ENCODE data around the gene ARHGAP30.
"Not testable (repeated sequence)": the region's sequence is repeated elsewhere in the genome, so short reads cannot be mapped to it uniquely, and the experiment has no call there.

The ARHGAP30 gene

GRCh38 chr1:161073474-161074121 is 3.9 kb upstream of the ARHGAP30 start:
- no peak for DNase-seq

- no peak for DNase-seq
Observed at GRCh38 chr1:161072751-161073449, 3.2 kb upstream of the ARHGAP30 start.

DNA sequence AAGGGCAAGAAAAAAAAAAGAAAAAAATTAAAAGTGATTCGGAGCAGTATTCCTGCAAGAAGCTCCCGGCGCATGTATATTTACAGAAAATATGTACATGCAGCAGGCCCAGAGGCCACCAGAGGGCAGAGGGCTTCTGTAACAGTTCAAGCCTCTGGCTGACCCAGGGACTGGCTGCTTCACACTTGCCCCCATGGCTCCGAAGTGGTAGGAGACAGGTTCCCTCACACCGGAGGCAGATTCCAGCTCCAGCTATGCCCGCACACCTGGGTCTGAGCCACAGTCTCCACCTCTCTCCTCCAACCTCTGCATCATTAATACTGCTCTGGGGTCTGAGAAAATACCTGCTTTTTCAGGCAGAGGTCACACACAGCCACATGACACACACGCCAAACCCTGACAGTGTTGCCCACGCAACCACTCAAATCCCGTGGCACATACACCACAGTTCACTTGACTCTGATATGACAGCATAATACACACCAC is 2.2 kb upstream of the ARHGAP30 start:
- DNase-seq = peak in 8 of 56 donors; percentile 2 to 24 (median 8)

DNA sequence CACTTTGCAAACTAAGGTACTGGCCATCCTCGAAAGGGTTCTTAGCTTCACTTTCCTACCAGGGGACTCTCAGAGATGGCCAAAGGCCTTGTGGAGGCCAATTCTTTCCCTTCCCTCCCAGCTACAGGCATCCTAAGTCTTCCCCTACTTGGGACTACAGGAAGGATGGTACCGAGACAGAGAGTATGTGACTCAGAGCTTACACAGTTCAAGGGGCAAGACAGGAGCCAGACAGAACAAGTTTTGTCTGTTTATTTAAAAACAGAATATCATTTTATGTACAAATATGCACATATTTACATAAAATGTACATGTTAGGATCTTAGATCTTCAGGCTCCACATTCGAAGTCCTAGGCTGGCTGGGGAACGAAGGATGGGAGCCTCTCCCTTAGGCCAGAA is 1.1 kb upstream of the ARHGAP30 start:
- DNase-seq = no peak

DNA sequence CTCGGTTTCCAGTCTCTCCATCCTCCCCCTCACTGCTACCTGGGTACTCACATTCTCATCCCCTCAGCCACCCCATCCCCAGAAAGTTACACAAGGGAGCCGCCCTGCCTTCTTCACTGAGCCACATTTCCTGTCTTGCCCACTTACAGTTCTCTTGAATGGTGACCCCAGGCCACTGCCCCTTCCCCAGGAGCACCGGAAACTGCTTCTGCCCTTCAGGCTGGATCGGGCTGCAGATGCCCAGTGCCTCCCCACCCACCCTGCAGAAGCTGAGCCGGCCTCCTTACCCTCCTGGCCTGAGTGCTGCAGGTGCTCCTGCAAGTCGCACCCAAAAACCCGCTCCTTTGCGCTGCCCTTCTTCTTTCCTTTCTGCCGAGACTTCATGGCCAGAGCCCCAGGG is 450 bp downstream of the ARHGAP30 start:
- DNase-seq = no peak

GRCh38 chr1:161068306-161069234 is 1.1 kb downstream of the ARHGAP30 start:
- peak in 27 of 56 donors; percentile 2 to 52 (median 12) for DNase-seq

DNA sequence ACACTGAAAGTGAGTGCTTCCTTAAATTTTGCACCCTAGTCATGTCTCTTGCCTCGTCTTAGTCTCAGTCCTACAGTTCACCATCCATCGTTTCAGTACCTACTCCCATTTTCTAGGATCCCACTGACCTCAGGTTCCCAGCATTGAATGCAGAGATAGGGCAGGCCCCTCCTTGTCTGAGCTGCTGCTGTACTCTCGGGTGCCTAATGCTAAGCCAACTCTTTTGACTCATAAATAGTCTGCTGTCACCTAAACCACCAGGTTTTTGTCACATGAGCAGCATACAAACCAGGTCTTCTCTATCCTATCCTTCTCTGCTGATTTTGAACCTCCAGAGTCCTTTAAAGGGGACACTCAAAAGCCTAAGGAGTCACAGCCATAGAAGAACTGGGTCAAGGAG is 3.0 kb downstream of the ARHGAP30 start:
- no peak for DNase-seq

DNA sequence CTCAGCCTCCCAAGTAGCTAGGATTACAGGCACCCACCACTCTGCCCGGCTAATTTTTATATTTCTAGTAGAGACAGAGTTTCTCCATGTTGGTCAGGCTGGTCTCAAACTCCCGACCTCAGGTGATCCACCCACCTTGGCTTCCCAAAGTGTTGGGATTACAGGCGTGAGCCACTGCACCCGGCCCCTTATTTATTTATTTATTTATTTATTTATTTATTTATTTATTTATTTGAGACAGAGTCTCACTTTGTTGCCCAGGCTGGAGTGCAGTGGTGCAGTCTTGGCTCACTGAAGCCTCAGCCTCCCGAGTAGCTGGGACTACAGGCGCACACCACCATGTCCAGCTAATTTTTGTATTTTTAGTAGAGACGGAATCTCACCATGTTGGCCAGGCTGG is 4.0 kb downstream of the ARHGAP30 start:
- DNase-seq = not testable (repeated sequence)

- not testable (repeated sequence) for DNase-seq
Observed at GRCh38 chr1:161063936-161064335, 5.8 kb downstream of the ARHGAP30 start.

DNA sequence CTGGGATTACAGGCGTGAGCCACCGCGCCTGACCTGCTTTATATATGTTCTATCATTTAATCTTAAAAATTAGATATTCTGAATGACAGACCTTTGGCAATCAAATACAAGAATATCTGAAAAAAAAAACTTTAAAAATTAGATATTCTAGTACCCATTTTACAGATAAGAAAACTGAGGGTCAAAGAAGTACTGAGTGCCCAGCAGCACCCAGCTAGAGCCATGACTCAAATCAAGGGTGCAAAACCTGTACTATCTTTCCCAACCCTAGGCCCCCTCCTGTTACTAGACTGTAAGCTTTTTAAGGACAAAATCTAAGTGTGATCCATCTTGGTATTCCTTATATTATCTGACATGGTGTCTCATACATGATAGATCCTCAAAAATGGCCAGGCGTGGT is 8.3 kb downstream of the ARHGAP30 start:
- DNase-seq = no peak

GRCh38 chr1:161059293-161059692 is 10.4 kb downstream of the ARHGAP30 start:
- no peak for DNase-seq

DNA sequence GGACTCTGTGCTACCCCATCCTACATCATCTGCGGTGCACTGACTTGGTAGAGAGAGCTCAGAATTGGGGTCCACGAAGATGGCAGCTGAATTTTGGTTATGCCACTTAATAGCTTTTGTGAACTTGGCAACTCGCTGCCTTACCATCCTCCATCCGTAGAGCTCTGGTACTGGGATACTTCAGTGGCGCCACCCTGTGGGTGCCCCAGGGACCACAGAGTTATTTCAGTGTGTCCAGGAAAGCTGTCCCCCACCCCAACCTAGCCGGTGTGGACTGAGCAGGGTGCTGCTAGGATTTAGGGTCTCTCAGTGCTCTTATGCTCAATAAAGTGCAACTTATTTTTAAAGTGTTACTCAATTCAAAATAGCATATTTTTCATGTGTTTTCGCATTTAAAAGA is 14.9 kb downstream of the ARHGAP30 start:
- DNase-seq = no peak

GRCh38 chr1:161054232-161054631 is 15.5 kb downstream of the ARHGAP30 start:
- no peak for DNase-seq

DNA sequence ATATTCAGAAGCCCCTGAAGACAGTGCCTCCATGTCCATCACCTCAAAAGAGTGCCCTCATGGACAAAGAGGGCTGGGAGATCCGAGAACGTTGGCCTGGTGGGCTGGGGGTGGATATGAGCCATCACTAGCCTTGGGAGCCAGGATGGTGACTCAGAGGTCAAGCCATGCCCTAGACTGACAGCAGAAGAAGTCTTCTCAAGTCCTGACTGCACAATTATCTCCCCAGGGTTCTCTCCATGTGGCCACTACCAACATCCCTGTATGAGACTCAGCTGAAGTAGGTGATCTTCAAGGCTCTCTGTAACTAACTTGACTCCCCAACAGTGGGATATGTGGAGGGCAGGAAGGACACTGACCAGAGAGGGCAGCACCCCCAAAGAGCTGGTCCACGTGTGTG is 16.8 kb downstream of the ARHGAP30 start:
- DNase-seq = no peak

- DNase-seq = no peak
Observed at GRCh38 chr1:161051219-161051618, 18.5 kb downstream of the ARHGAP30 start.

- no peak for DNase-seq
Observed at GRCh38 chr1:161048949-161049722, 20.6 kb downstream of the ARHGAP30 start.

DNA sequence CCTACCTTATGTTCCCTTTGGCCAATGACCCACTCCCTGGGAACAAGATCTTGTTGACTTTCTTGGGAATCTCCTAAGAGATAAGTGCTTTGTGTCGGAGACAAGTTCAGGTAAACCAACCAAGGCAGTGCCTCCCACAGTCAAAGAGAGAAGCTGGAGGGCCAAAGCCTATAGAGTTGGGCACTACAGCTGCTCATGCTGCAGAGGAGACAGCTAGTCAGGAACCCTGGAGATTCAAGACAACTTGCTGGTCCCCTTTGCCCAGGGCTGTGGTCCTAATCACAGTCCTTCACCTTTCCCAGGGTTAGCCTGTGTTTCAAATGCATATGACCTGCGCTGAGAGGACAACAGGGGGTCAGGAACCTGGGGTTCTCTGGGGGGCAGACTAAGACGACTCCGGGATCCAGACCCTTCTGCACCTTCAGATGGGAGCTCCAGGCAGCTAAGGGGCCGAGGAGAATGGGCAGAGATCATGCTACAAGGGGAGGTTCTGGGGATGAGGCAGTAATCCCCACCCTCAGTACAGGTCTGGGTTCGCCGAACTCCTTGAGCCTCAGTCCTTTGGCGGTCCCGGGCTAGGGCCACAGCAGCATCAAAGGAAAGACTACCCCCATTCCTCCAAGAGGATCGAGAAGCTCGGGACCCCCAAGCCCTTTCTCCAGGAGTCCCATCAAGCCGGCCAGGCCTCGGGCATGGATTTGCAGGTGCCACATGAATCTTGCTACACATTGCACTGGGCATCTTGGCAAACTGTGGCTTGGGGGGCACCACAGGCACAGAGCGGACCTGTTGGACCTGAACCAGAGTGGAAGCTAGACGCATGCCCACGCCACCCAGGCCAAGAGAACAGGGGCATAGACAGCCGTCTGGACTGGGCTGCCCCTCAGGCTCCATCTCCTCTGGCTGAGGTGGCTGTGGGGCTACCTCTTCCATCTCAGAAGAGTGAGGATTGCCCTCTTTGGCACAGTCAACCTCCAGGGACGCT is 22.0 kb downstream of the ARHGAP30 start:
- DNase-seq = no peak

GRCh38 chr1:161046605-161047228 is 23.0 kb downstream of the ARHGAP30 start:
- no peak for DNase-seq
